Renal cortex interstitium (tissue), 15 donors: ENCODE data around the gene CCDC68. TPM values are rescaled to one million over a fixed set of nuclear protein-coding genes. Genes with fewer than 3 reads are reported as not detected.
"Not testable (repeated sequence)": the region's sequence is repeated elsewhere in the genome, so short reads cannot be mapped to it uniquely, and the experiment has no call there.

ENCODE experiments used
- DNase-seq, 11 donors: peaks; one replicate each; pipeline ENCODE4 v3.0.0-alpha.2; 2013; ENCODE audit warnings: low read depth in 9 of 11, low spot score in 4 of 11; ENCODE audit errors: extremely low read depth in 1 of 11
- long read RNA-seq, 16 experiments: transcript quantifications; one replicate each; lab custom pipeline, GENCODE V29; 2026
- polyA plus RNA-seq, 3 donors: library from polyadenylated mRNA; unstranded; fragments of 120-200 nt; gene quantifications; one replicate each; pipeline ENCODE4 v1.2.1, GENCODE V29; 2013; ENCODE audit not compliant: insufficient read length in 3 of 3

The CCDC68 gene
- polyA plus RNA-seq = 10 to 100 TPM in 2 of 3 donors, 1 to 10 TPM in 1; 7.5 to 12.8 (median 12.1) TPM
- long read RNA-seq, donor 1 = 0 reads
- long read RNA-seq, donor 2 = 0 reads
- long read RNA-seq, donor 3 = 0 reads
- long read RNA-seq, donor 4 = 0 reads
- long read RNA-seq, donor 5 = 0 reads
- long read RNA-seq, donor 6 = 0 reads
- long read RNA-seq, donor 7, full-length matches to known transcripts = 1 of 1 reads
- long read RNA-seq, donor 7, partial matches to known transcripts = 0 of 1 reads
- long read RNA-seq, donor 7, other reads (novel, unspliced or antisense) = 0 of 1 reads
- long read RNA-seq, donor 8 = 0 reads
- long read RNA-seq, donor 9, full-length matches to known transcripts = 1 of 1 reads
- long read RNA-seq, donor 9, partial matches to known transcripts = 0 of 1 reads
- long read RNA-seq, donor 9, other reads (novel, unspliced or antisense) = 0 of 1 reads
- long read RNA-seq, donor 10 = 0 reads
- long read RNA-seq, donor 11 = 0 reads
- long read RNA-seq, donor 12 = 0 reads
- long read RNA-seq, donor 13 = 0 reads
- long read RNA-seq, donor 14, full-length matches to known transcripts = 2 of 2 reads
- long read RNA-seq, donor 14, partial matches to known transcripts = 0 of 2 reads
- long read RNA-seq, donor 14, other reads (novel, unspliced or antisense) = 0 of 2 reads
- long read RNA-seq, donor 15 = 0 reads
- long read RNA-seq, donor 16 = 0 reads

- DNase-seq = peak in 4 of 11 donors; percentile 24 to 43 (median 34)
Observed at GRCh38 chr18:54958704-54959625, at the start of gene CCDC68. TSS of gene CCDC68 (minus strand) at chr18:54959461. CDS start at chr18:54942791, 16,670 bp downstream.

DNA sequence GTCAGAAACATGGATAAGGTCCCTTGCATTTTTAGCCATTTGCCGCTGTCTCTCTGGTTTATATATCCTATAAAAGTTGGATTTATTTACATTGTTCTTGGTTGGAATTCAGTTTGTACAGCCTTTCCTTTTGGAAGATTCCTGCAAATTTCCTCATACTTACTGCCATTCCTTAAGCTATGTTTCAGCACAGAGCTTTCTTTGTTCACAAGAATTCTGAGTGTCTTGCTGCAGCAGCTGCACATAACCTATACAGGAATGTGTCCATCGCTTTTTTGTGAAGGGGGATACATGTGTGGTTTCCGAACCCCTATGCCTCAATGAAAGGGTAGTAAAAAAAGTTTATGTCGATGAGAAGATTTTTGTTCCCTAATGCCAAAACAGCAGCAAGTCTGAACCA is 48.3 kb upstream of the CCDC68 start:
- no peak for DNase-seq

DNA sequence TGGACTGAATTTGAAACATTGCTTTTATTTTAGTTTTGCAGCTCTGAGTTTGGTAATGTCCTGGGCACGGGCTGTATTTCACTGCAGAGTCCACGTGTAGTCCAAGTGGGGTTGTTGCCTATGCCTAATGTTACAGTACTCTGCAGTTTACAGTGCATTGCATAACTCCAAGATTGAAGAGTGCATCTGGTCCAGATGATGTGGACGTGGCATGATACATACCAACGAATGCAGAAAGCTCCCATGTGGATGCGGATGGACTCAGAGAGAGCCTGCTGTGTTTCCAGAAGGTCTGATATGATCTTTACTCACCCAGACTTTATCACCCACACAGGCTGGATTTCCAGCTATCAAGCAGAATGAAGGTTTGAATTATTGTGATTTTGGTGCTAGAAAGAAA is 44.4 kb upstream of the CCDC68 start:
- no peak for DNase-seq

- DNase-seq = no peak
Observed at GRCh38 chr18:55002261-55002660, 43.0 kb upstream of the CCDC68 start.

DNA sequence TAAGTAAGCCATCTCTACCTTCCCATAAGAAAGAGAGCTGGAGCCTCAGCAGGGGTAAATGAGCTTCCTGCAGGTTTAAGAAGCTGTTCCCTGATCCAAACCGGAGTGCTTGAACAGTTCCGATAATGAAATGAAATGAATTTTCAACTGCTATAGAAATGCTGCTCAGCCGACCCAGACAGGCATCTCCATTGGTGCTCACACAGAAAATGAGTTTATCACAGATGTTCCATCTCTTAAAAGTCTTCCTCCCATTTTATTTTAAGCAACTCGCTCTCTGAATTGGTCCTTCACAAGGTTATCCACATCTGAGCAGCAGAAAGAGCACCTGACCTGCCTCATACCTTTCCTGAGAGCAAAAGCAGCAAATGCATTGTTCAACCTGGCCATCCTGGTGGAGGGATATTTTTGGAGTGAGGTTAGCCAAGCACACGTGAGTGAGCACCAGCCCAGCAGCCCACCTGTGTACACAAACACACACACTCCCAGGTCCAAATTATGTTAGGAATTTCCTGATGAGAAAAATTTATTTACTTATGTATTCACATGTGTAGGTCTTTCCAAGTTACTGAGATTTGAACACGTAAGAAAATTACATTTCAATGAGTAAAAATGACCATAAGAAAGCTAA is 42.2 kb upstream of the CCDC68 start:
- no peak for DNase-seq

GRCh38 chr18:55000529-55000928 is 41.3 kb upstream of the CCDC68 start:
- no peak for DNase-seq

- DNase-seq = no peak
Observed at GRCh38 chr18:54999016-54999415, 39.8 kb upstream of the CCDC68 start.

- DNase-seq = no peak
Observed at GRCh38 chr18:54995421-54996143, 36.3 kb upstream of the CCDC68 start.

GRCh38 chr18:54991981-54992380 is 32.7 kb upstream of the CCDC68 start:
- DNase-seq = no peak

GRCh38 chr18:54984908-54985307 is 25.6 kb upstream of the CCDC68 start:
- DNase-seq = no peak

DNA sequence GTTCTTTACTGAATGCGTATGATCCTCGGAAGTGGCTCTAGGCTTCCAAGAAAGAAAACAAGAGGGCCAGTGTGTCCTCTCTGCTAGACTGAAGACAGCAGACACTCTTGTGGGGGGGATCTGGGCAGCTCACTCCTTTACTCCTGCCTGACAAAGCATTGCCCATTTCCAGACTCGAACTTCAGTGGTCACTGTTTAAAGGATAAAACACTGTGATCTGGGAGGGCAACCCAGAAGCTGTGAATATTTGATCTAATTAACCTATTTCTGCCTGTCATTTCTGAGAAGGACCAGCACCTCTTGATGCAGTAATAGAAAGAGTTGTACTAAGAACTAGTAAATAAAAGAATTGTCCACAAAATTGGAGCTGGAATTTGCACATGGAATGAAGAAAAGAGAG is 24.5 kb upstream of the CCDC68 start:
- no peak for DNase-seq

DNA sequence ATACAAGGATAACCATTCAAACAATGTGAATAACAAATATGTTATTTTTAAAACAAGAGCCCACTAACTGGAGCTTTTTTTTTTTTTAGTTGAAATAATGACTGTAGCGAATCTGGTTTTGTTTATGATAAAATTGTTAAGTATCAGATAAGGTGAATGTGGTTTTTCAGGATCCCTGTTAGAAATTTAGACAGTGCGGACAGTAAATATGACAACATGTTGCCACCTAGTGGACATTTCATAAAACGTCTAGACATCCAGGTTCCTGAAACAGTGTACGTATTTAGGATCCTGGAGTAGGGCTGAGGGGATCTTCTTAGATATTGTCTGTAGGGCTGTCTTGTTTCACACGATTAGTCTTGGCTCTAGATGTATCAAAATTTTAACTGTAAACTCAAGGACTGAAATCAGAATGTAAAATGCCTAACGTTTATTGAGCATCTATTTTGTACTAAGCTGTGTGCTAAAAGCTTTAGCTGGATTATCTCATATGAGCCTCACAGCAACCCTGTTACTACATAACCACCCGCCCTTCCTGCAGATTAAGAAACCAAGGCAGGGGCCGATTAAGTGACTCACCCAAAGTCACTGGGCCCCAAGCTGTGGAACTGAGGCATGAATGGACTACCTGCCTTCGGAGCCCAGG is 23.9 kb upstream of the CCDC68 start:
- peak in 6 of 11 donors; percentile 20 to 60 (median 36) for DNase-seq

- DNase-seq = no peak
Observed at GRCh38 chr18:54981076-54981475, 21.8 kb upstream of the CCDC68 start.

DNA sequence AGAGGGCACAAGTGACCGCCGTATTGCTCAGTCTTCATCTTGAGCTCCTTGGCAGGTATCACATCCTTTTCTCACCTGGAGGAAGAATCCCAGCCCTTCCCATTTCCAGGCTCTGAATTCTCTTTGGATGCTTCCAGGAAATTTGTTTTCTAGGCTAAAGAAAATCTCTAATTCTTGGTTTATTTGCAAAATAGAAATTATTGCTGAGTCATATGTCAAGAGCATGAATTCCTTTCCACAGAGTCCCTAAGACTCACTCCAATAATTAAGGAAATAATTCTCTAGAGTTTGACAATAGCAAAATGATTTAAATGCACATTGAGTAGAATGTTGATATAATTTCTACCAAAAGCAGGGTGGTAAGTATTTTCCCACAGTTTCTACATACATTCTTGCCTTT is 16.3 kb upstream of the CCDC68 start:
- DNase-seq = no peak

DNA sequence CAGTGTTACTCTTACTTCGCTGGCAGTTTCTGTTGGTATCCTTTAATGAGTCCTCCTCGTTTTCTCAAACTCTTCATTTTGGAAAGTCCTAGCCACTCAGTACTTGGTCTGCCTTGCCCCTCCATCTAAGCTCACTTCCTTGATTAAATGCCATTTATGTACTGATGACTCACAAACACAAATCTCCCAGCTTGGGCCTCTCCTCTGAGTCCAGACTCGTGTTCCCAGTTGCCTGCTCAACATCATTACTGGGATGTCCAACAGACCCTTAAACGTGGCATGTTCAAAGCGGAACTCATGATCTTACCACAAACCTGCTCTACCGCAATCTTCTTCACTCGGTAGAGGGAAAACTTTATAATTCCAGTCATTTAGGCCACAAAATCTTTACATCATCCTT is 13.8 kb upstream of the CCDC68 start:
- DNase-seq = no peak

DNA sequence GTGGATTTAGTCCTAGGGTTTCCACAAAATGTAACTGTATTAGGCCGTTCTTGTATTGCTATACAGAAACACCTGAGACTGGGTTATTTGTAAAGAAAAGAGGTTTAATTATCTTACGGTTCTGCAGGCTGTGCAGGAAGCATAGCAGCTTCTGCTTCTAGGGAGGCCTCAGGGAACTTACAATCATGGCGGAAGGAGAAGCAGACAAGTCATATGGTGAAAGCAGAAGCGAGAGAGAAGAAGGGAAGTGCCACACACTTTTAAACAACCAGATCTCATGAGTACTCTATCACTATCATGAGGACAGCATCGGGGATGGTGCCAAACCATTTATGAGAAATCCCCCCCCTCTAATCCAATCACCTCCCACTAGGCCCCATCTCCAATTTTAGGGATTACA is 9.5 kb upstream of the CCDC68 start:
- DNase-seq = no peak

- not testable (repeated sequence) for DNase-seq
Observed at GRCh38 chr18:54968237-54968636, 9.0 kb upstream of the CCDC68 start.

GRCh38 chr18:54967786-54968185 is 8.5 kb upstream of the CCDC68 start:
- no peak for DNase-seq
